IMR-90 (cell line): ENCODE data around the gene PDS5B. TPM values are rescaled to one million over a fixed set of nuclear protein-coding genes. Genes with fewer than 3 reads are reported as not detected.

Experiments
- ATAC-seq: fragments of 200-7000 bp; cut with Tn5 transposase; 2 replicates; pipeline ENCODE4 v1.9.1; 2020; ENCODE audit warnings: low read depth, mild to moderate bottlenecking, moderate library complexity
- BruUV-seq: library from RNA; stranded (reverse); fragments of 400-500 nt; replicated peaks from 2 replicates; lab custom pipeline; 2021; lab: Mats Ljungman, UMichigan
- CTCF ChIA-PET: fragments of 300-600 bp; formaldehyde crosslinking; extraction: SDS; loops from one replicate; lab custom pipeline; 2021; ENCODE audit warnings: antibody characterized with exemption; lab: Yijun Ruan, JAX
- POLR2A ChIA-PET: fragments of 300-600 bp; sonication (Branson Sonifier 250); formaldehyde crosslinking; loops from one replicate; lab custom pipeline; 2022; ENCODE audit warnings: antibody characterized with exemption; ENCODE audit not compliant: unreplicated experiment; lab: Charles Lee
- DNase-seq: peaks from one replicate; pipeline ENCODE4 v3.0.0; 2013
- H2AFZ ChIP-seq: replicated peaks from 2 replicates; pipeline ENCODE3; 2013; ENCODE audit warnings: low read length, mild to moderate bottlenecking; ENCODE audit not compliant: poor library complexity
- H2AK5ac ChIP-seq: 2 replicates; pipeline ENCODE4 v1.6.1; 2013; ENCODE audit warnings: low read depth, low read length, inconsistent platforms
- H2AK9ac ChIP-seq: replicated peaks from 2 replicates; pipeline ENCODE3; 2013; ENCODE audit warnings: mild to moderate bottlenecking, low read depth, low read length, moderate library complexity; ENCODE audit not compliant: poor library complexity
- H2BK120ac ChIP-seq: 2 replicates; pipeline ENCODE4 v1.6.1; 2013; ENCODE audit warnings: low read depth, low read length, inconsistent platforms
- H2BK15ac ChIP-seq: 3 replicates; pipeline ENCODE4 v1.6.1; 2013; ENCODE audit warnings: low read depth, low read length, inconsistent platforms
- H2BK20ac ChIP-seq: 2 replicates; pipeline ENCODE4 v1.6.1; 2013; ENCODE audit warnings: low read depth, mild to moderate bottlenecking, inconsistent platforms, low read length, moderate library complexity
- H2BK5ac ChIP-seq: 2 replicates; pipeline ENCODE4 v1.6.1; 2013; ENCODE audit warnings: mild to moderate bottlenecking, low read depth, low read length, inconsistent platforms; ENCODE audit not compliant: poor library complexity, severe bottlenecking
- H3K14ac ChIP-seq: replicated peaks from 2 replicates; pipeline ENCODE4 v1.6.1; 2013; ENCODE audit warnings: low read depth, low read length, inconsistent platforms
- H3K18ac ChIP-seq: 2 replicates; pipeline ENCODE4 v1.6.1; 2013; ENCODE audit warnings: low read depth, low read length, control low read depth
- H3K23ac ChIP-seq: 2 replicates; pipeline ENCODE4 v1.6.1; 2013; ENCODE audit warnings: low read depth, low read length, inconsistent platforms
- H3K27ac ChIP-seq: 2 replicates; pipeline ENCODE4 v1.5.1; 2013; ENCODE audit warnings: mild to moderate bottlenecking, control low read depth, low read length; ENCODE audit not compliant: insufficient read depth
- H3K27me3 ChIP-seq: 2 replicates; pipeline ENCODE4 v1.6.1; 2013; ENCODE audit warnings: low read length; ENCODE audit not compliant: control insufficient read depth, insufficient read depth
- H3K36me3 ChIP-seq: 2 replicates; pipeline ENCODE4 v1.6.1; 2013; ENCODE audit warnings: low read length, mixed read lengths; ENCODE audit not compliant: control insufficient read depth, insufficient read depth
- H3K4ac ChIP-seq: 2 replicates; pipeline ENCODE4 v1.6.1; 2013; ENCODE audit warnings: low read depth, low read length, inconsistent platforms
- H3K4me1 ChIP-seq: 2 replicates; pipeline ENCODE4 v1.6.1; 2013; ENCODE audit warnings: low read length, mixed read lengths; ENCODE audit not compliant: control insufficient read depth, insufficient read depth
- H3K4me2 ChIP-seq: 2 replicates; pipeline ENCODE4 v1.6.1; 2013; ENCODE audit warnings: low read depth, mild to moderate bottlenecking, control low read depth, low read length, moderate library complexity
- H3K4me3 ChIP-seq: 2 replicates; pipeline ENCODE4 v1.5.1; 2013; ENCODE audit warnings: low read depth, mild to moderate bottlenecking, control low read depth, low read length, moderate library complexity; ENCODE audit not compliant: insufficient read depth
- H3K56ac ChIP-seq: 2 replicates; pipeline ENCODE4 v1.6.1; 2013; ENCODE audit warnings: low read length, inconsistent platforms; ENCODE audit not compliant: insufficient read depth; ENCODE audit errors: extremely low read depth
- H3K79me1 ChIP-seq, 2 experiments: 2 replicates each; pipeline ENCODE4 v1.6.1; 2013; ENCODE audit warnings: low read length in 2 of 2, inconsistent platforms in 1 of 2, low read depth in 1 of 2
- H3K9ac ChIP-seq: 2 replicates; pipeline ENCODE4 v1.6.1; 2013; ENCODE audit warnings: low read depth, low read length, control low read depth
- H3K9me1 ChIP-seq: 2 replicates; pipeline ENCODE4 v1.6.1; 2013; ENCODE audit warnings: low read length, inconsistent platforms; ENCODE audit not compliant: insufficient read depth
- H3K9me3 ChIP-seq: 2 replicates; pipeline ENCODE4 v1.6.1; 2013; ENCODE audit warnings: low read length; ENCODE audit not compliant: control insufficient read depth, insufficient read depth
- H4K20me1 ChIP-seq: 2 replicates; pipeline ENCODE4 v1.6.1; 2013; ENCODE audit warnings: low read length, inconsistent platforms; ENCODE audit not compliant: insufficient read depth
- H4K5ac ChIP-seq: 2 replicates; pipeline ENCODE4 v1.6.1; 2013; ENCODE audit warnings: mild to moderate bottlenecking, low read depth, low read length, control low read depth
- H4K8ac ChIP-seq, 2 experiments: 2 replicates each; pipeline ENCODE4 v1.6.1; 2013; ENCODE audit warnings: low read depth in 2 of 2, low read length in 2 of 2, control low read depth in 1 of 2, inconsistent platforms in 1 of 2
- H4K91ac ChIP-seq: 2 replicates; pipeline ENCODE4 v1.6.1; 2013; ENCODE audit warnings: low read depth, low read length, inconsistent platforms; ENCODE audit not compliant: insufficient read depth
- POLR2A ChIP-seq: IDR thresholded peaks from 2 replicates; pipeline ENCODE4 v1.6.1; 2012; ENCODE audit warnings: mild to moderate bottlenecking, low read depth, low read length
- WGBS, 2 experiments: methylation state at CpG; one replicate each; pipeline versions ENCODE4 v1.1.5 to v1.1.7; 2013; ENCODE audit warnings: missing lambda C conversion rate in 2 of 2; ENCODE audit not compliant: insufficient read length in 1 of 2; ENCODE audit errors: extremely low coverage in 2 of 2; 5-methylcytosine and 5-hydroxymethylcytosine counted together
- dilution Hi-C: fragments of 300-500 bp; cut with HindIII; formaldehyde crosslinking; loops from one replicate; pipeline ENCODE4 v1.14.3; 2018; ENCODE audit warnings: low sequenced_read_pairs; ENCODE audit not compliant: unreplicated experiment
- in situ Hi-C: fragments of 300-500 bp; cut with MboI; formaldehyde crosslinking; loops from 3 replicates; pipeline ENCODE4 v1.14.3; 2019; ENCODE audit warnings: low sequenced_read_pairs, inconsistent platforms, mixed read lengths
- intact Hi-C: fragments of 100-400 bp; cut with micrococcal nuclease; formaldehyde crosslinking; loops from 2 replicates; pipeline ENCODE4 v1.10.0; 2022
- polyA plus RNA-seq, 3 experiments: library from polyadenylated mRNA; depleted of rRNA; stranded (reverse); fragments of >200 nt; gene quantifications; 2 replicates each; pipeline ENCODE4 v1.2.3, GENCODE V29; 2012; ENCODE audit warnings: low replicate concordance in 1 of 3
- total RNA-seq: library from RNA; depleted of rRNA; stranded (reverse); fragments of >200 nt; gene quantifications from 2 replicates; pipeline ENCODE4 v1.2.3, GENCODE V29; 2012

PDS5B gene
- total and polyA plus RNA-seq, 2 of the 4 experiments (the other 2 are of a cell fraction) = 6.2 to 20.1 TPM

GRCh38 chr13:32645854-32646253 is 59.6 kb downstream of the PDS5B start:
- DNase-seq = no peak
- no peak overlapping the region for H2BK20ac ChIP-seq
- H3K56ac ChIP-seq = no peak overlapping the region
- no peak for TF ChIP-seq POLR2A
- no peak overlapping the region for H2AK9ac ChIP-seq
- no peak overlapping the region for H3K27ac ChIP-seq
- H3K18ac ChIP-seq = no peak overlapping the region
- no peak overlapping the region for H2BK5ac ChIP-seq
- no peak overlapping the region for H4K91ac ChIP-seq
- no peaks in the 10 kb centered on the region for H3K27me3 ChIP-seq
- CTCF ChIA-PET = interaction anchor here (1.1 kb wide), 1 partner anchor 60 kb away, joined by 5 read pairs; no protein-coding TSS in a partner anchor
- no peak overlapping the region for H2BK15ac ChIP-seq
- WGBS, 2 experiments = no CpG with 5 or more reads among the region's 2 CpGs
- no peak overlapping the region for H2BK120ac ChIP-seq
- dilution Hi-C loops (no loop called here), in situ Hi-C loops (loop anchor here (5.0 kb wide), 1 partner anchor 54 kb away; no protein-coding TSS in a partner anchor), intact Hi-C loops (loop anchor here (5.0 to 10.0 kb wide), 2 partner anchors 461 to 899 kb away; no protein-coding TSS in a partner anchor)
- no peak overlapping the region for H3K4me2 ChIP-seq
- POLR2A ChIA-PET = no interaction called here
- H3K9me3 ChIP-seq = no peaks in the 10 kb centered on the region
- H3K23ac ChIP-seq = no peak overlapping the region
- peaks cover 18% of the 10 kb centered on the region for H4K20me1 ChIP-seq
- H3K79me1 ChIP-seq = peaks cover 20 to 45% of the 10 kb centered on the region in 2 experiments
- 0 out of 2 replicates have a peak, but pooled peaks cover 2% of the 10 kb centered on the region for H3K4me1 ChIP-seq
- no peak overlapping the region for H3K4ac ChIP-seq
- peaks cover 3% of the 10 kb centered on the region; the same call in 1 of the 2 replicates for H3K9me1 ChIP-seq
- H4K5ac ChIP-seq = no peak overlapping the region
- ATAC-seq = no peak
- BruUV-seq = no TSS peak
- no peak overlapping the region for H3K4me3 ChIP-seq
- H4K8ac ChIP-seq = peak overlapping the region in 1 of 2 experiments; percentile 20; a peak in 1 of 4 replicates
- no peaks in the 10 kb centered on the region for H3K36me3 ChIP-seq
- H3K14ac ChIP-seq = no peak overlapping the region
- H2AK5ac ChIP-seq = no peak overlapping the region; the same call in 1 of the 2 replicates
- no peak overlapping the region for H3K9ac ChIP-seq
- no peak overlapping the region for H2AFZ ChIP-seq
